Stomach smooth muscle (tissue), 2 donors: Measurements from ENCODE around the gene RASD2.

Experiments used
- H3K27ac ChIP-seq: one replicate; pipeline ENCODE4 v1.7.0; 2013; ENCODE audit warnings: mild to moderate bottlenecking, low read length, inconsistent platforms
- H3K27me3 ChIP-seq, 2 donors: one replicate each; pipeline ENCODE4 v1.7.0; 2013; ENCODE audit warnings: low read length in 2 of 2; ENCODE audit not compliant: insufficient read depth in 2 of 2, control insufficient read depth in 1 of 2
- H3K36me3 ChIP-seq, 2 donors: one replicate each; pipeline ENCODE4 v1.7.0; 2013; ENCODE audit warnings: low read length in 2 of 2; ENCODE audit not compliant: control insufficient read depth in 2 of 2, insufficient read depth in 2 of 2
- H3K4me1 ChIP-seq: one replicate; pipeline ENCODE4 v1.7.0; 2013; ENCODE audit warnings: low read length; ENCODE audit not compliant: control insufficient read depth, insufficient read depth
- H3K4me3 ChIP-seq, 2 donors: one replicate each; pipeline ENCODE4 v1.7.0; 2013; ENCODE audit warnings: low read length in 2 of 2
- H3K9ac ChIP-seq, 2 donors: one replicate each; pipeline ENCODE4 v1.7.0; 2013; ENCODE audit warnings: low read length in 2 of 2, mild to moderate bottlenecking in 1 of 2
- H3K9me3 ChIP-seq, 2 donors: one replicate each; pipeline ENCODE4 v1.7.0; 2013; ENCODE audit warnings: low read length in 2 of 2; ENCODE audit not compliant: control insufficient read depth in 2 of 2
- donor health status: healthy.
- donor health status: Pancreatic carcinoma.

Gene RASD2

GRCh38 chr22:35530700-35531099 lies 9.9 kb upstream of the RASD2 start:
- no peaks in the 10 kb centered on the region for H3K36me3 ChIP-seq
- H3K27me3 ChIP-seq, result no peaks in the 10 kb centered on the region
- H3K9ac ChIP-seq, result no peak overlapping the region
- H3K27ac ChIP-seq, result no peak overlapping the region
- H3K4me3 ChIP-seq, result no peak overlapping the region
- peaks cover 6% of the 10 kb centered on the region for H3K4me1 ChIP-seq
- H3K9me3 ChIP-seq, result peaks cover 0 to 5% of the 10 kb centered on the region in 2 donors

- no peak overlapping the region for H3K4me3 ChIP-seq
- H3K27ac ChIP-seq, result no peak overlapping the region
- H3K9me3 ChIP-seq, result peaks cover 0 to 5% of the 10 kb centered on the region in 2 donors
- no peaks in the 10 kb centered on the region for H3K27me3 ChIP-seq
- no peaks in the 10 kb centered on the region for H3K36me3 ChIP-seq
- H3K4me1 ChIP-seq, result peaks cover 2% of the 10 kb centered on the region
- no peak overlapping the region for H3K9ac ChIP-seq
Measured at GRCh38 chr22:35531202-35531601, 9.4 kb upstream of the RASD2 start.

- no peaks in the 10 kb centered on the region for H3K27me3 ChIP-seq
- peaks cover 5% of the 10 kb centered on the region for H3K4me1 ChIP-seq
- no peaks in the 10 kb centered on the region for H3K36me3 ChIP-seq
- no peak overlapping the region for H3K4me3 ChIP-seq
- H3K9me3 ChIP-seq, result peaks cover 0 to 5% of the 10 kb centered on the region in 2 donors
- H3K27ac ChIP-seq, result no peak overlapping the region
- H3K9ac ChIP-seq, result no peak overlapping the region
Measured at GRCh38 chr22:35531676-35532075, 9.0 kb upstream of the RASD2 start.

- Histone ChIP-seq H3K27ac (no peak overlapping the region), H3K9me3 (peaks cover 0 to 5% of the 10 kb centered on the region in 2 donors), H3K4me1 (peaks cover 6% of the 10 kb centered on the region), H3K27me3 (no peaks in the 10 kb centered on the region), H3K4me3 (no peak overlapping the region), H3K9ac (no peak overlapping the region), H3K36me3 (no peaks in the 10 kb centered on the region)
Measured at GRCh38 chr22:35533365-35534029, 7.1 kb upstream of the RASD2 start.

- H3K4me1 ChIP-seq, result peaks cover 9% of the 10 kb centered on the region
- no peak overlapping the region for H3K27ac ChIP-seq
- peaks cover 0 to 1% of the 10 kb centered on the region in 2 donors for H3K9me3 ChIP-seq
- H3K27me3 ChIP-seq, result no peaks in the 10 kb centered on the region
- no peak overlapping the region for H3K9ac ChIP-seq
- H3K4me3 ChIP-seq, result no peak overlapping the region
- H3K36me3 ChIP-seq, result no peaks in the 10 kb centered on the region
Measured at GRCh38 chr22:35534091-35534490, 6.5 kb upstream of the RASD2 start.

- no peak overlapping the region for H3K4me3 ChIP-seq
- H3K27ac ChIP-seq, result no peak overlapping the region
- no peaks in the 10 kb centered on the region for H3K36me3 ChIP-seq
- no peak overlapping the region for H3K9ac ChIP-seq
- peaks cover 34% of the 10 kb centered on the region for H3K4me1 ChIP-seq
- H3K27me3 ChIP-seq, result no peaks in the 10 kb centered on the region
- no peaks in the 10 kb centered on the region for H3K9me3 ChIP-seq
Measured at GRCh38 chr22:35537232-35537631, 3.4 kb upstream of the RASD2 start.

- no peaks in the 10 kb centered on the region for H3K36me3 ChIP-seq
- H3K9me3 ChIP-seq, result no peaks in the 10 kb centered on the region
- H3K27me3 ChIP-seq, result no peaks in the 10 kb centered on the region
- H3K9ac ChIP-seq, result no peak overlapping the region
- peaks cover 45% of the 10 kb centered on the region for H3K4me1 ChIP-seq
- H3K4me3 ChIP-seq, result no peak overlapping the region
- H3K27ac ChIP-seq, result peak overlapping the region; percentile 73
Measured at GRCh38 chr22:35538801-35539321, 1.8 kb upstream of the RASD2 start.

GRCh38 chr22:35539487-35539886 lies 1.1 kb upstream of the RASD2 start:
- Histone ChIP-seq H3K36me3 (no peaks in the 10 kb centered on the region), H3K9ac (peak overlapping the region in 1 of 2 donors; percentile 44), H3K9me3 (no peaks in the 10 kb centered on the region), H3K27me3 (no peaks in the 10 kb centered on the region), H3K4me1 (peaks cover 51% of the 10 kb centered on the region), H3K4me3 (peak overlapping the region in 1 of 2 donors; percentile 69), H3K27ac (peak overlapping the region; percentile 73)

- H3K4me1 ChIP-seq, result peaks cover 51% of the 10 kb centered on the region
- H3K36me3 ChIP-seq, result no peaks in the 10 kb centered on the region
- H3K9me3 ChIP-seq, result no peaks in the 10 kb centered on the region
- H3K27ac ChIP-seq, result peak overlapping the region; percentile 73
- no peaks in the 10 kb centered on the region for H3K27me3 ChIP-seq
- peak overlapping the region; percentile 82 to 85 for H3K4me3 ChIP-seq
- peak overlapping the region; percentile 36 to 68 for H3K9ac ChIP-seq
Measured at GRCh38 chr22:35539910-35540594, 579 bp upstream of the RASD2 start.

- H3K36me3 ChIP-seq, result peaks cover 0 to 3% of the 10 kb centered on the region in 2 donors
- peak overlapping the region; percentile 82 to 85 for H3K4me3 ChIP-seq
- H3K9me3 ChIP-seq, result no peaks in the 10 kb centered on the region
- peaks cover 49% of the 10 kb centered on the region for H3K4me1 ChIP-seq
- no peak overlapping the region for H3K27ac ChIP-seq
- no peaks in the 10 kb centered on the region for H3K27me3 ChIP-seq
- H3K9ac ChIP-seq, result peak overlapping the region; percentile 51 to 68
Measured at GRCh38 chr22:35541254-35541748, 670 bp downstream of the RASD2 start.
